CD4-positive, CD25-positive, alpha-beta regulatory T cell (primary cell): ENCODE results near the gene SBSN. TPM values are rescaled to one million over a fixed set of nuclear protein-coding genes. Genes with fewer than 3 reads are reported as not detected.
"Not testable (repeated sequence)": the region's sequence is repeated elsewhere in the genome, so short reads cannot be mapped to it uniquely, and the experiment has no call there.

Experiments used
- ATAC-seq, 2 donors: fragments of 150-1000 bp; cut with Tn5 transposase; one replicate each; pipeline ENCODE4 v1.10.0; 2021; ENCODE audit warnings: low read depth in 2 of 2, moderate number of reproducible peaks in 2 of 2, moderate library complexity in 1 of 2
- DNase-seq, 3 donors: peaks; one replicate each; pipeline versions ENCODE4 v3.0.0 to v3.0.0-alpha.2; 2012 to 2022; ENCODE audit warnings: mixed read lengths in 1 of 3
- H3K27ac ChIP-seq: one replicate; pipeline ENCODE4 v1.7.0; 2013; ENCODE audit warnings: mild to moderate bottlenecking, low read length; ENCODE audit not compliant: insufficient read depth, poor library complexity, severe bottlenecking
- H3K27me3 ChIP-seq: one replicate; pipeline ENCODE4 v1.7.0; 2013; ENCODE audit warnings: low read length; ENCODE audit not compliant: control insufficient read depth, insufficient read depth
- H3K36me3 ChIP-seq: one replicate; pipeline ENCODE4 v1.7.0; 2013; ENCODE audit warnings: mild to moderate bottlenecking, low read length, moderate library complexity; ENCODE audit not compliant: control insufficient read depth, insufficient read depth
- H3K4me1 ChIP-seq: 2 replicates; pipeline ENCODE4 v1.7.0; 2013; ENCODE audit warnings: mild to moderate bottlenecking, low read length; ENCODE audit not compliant: insufficient read depth, control insufficient read depth, poor library complexity, severe bottlenecking
- H3K4me3 ChIP-seq: one replicate; pipeline ENCODE4 v1.7.0; 2013; ENCODE audit warnings: low read depth, mild to moderate bottlenecking, low read length, moderate library complexity
- H3K9me3 ChIP-seq, 2 experiments: 1 replicate in 1 of 2; 2 replicates in 1 of 2; pipeline ENCODE4 v1.7.0; 2013; ENCODE audit warnings: low read length in 2 of 2, mild to moderate bottlenecking in 1 of 2, moderate library complexity in 1 of 2; ENCODE audit not compliant: control insufficient read depth in 2 of 2
- H3K27ac Mint-ChIP-seq, 3 donors: one replicate each; pipeline ENCODE4 v1.8.0; 2020 to 2022; ENCODE audit warnings: mild to moderate bottlenecking in 3 of 3, mixed read lengths in 3 of 3, moderate library complexity in 2 of 3
- H3K27me3 Mint-ChIP-seq: one replicate; pipeline ENCODE4 v1.8.0; 2022; ENCODE audit warnings: mild to moderate bottlenecking, mixed read lengths
- H3K36me3 Mint-ChIP-seq: one replicate; pipeline ENCODE4 v1.8.0; 2020; ENCODE audit warnings: mixed read lengths
- H3K4me1 Mint-ChIP-seq, 4 donors: one replicate each; pipeline ENCODE4 v1.8.0; 2020 to 2022; ENCODE audit warnings: mixed read lengths in 4 of 4, mild to moderate bottlenecking in 1 of 4
- H3K4me3 Mint-ChIP-seq, 4 donors: one replicate each; pipeline ENCODE4 v1.8.0; 2020 to 2022; ENCODE audit warnings: mild to moderate bottlenecking in 4 of 4, mixed read lengths in 4 of 4, moderate library complexity in 3 of 4
- H3K9me3 Mint-ChIP-seq, 7 donors: one replicate each; pipeline ENCODE4 v1.8.0; 2020 to 2022; ENCODE audit warnings: mixed read lengths in 7 of 7, mild to moderate bottlenecking in 3 of 7, moderate library complexity in 2 of 7
- polyA plus RNA-seq, 4 donors: library from polyadenylated mRNA; unstranded; fragments of 300-500 nt; fragmentation: Illumina TruSeq; gene quantifications; one replicate each; pipeline ENCODE4 v1.2.3, GENCODE V29; 2021
- total RNA-seq: library from RNA; stranded (reverse); gene quantifications from one replicate; pipeline ENCODE4 v1.2.3, GENCODE V29; 2022

The SBSN gene
- total and polyA plus RNA-seq, 5 donors from 2014 or later = not detected

GRCh38 chr19:35484252-35485036 is 43.7 kb downstream of the SBSN start:
- peak in 1 of 2 donors; percentile 25 for ATAC-seq
- DNase-seq = no peak
- Histone ChIP-seq H3K27ac (no peak overlapping the region), H3K4me1 (no peaks in the 10 kb centered on the region), H3K36me3 (no peaks in the 10 kb centered on the region), H3K9me3 (no peaks in the 10 kb centered on the region), H3K27me3 (no peaks in the 10 kb centered on the region), H3K4me3 (no peak overlapping the region)
- H3K27ac Mint-ChIP-seq = no peak overlapping the region
- H3K27me3 Mint-ChIP-seq = peaks cover 7% of the 10 kb centered on the region
- no peaks in the 10 kb centered on the region for H3K36me3 Mint-ChIP-seq
- H3K4me3 Mint-ChIP-seq = no peak overlapping the region
- peaks cover 0 to 4% (median under 1%) of the 10 kb centered on the region in 4 donors for H3K4me1 Mint-ChIP-seq
- H3K9me3 Mint-ChIP-seq = no peaks in the 10 kb centered on the region

DNA sequence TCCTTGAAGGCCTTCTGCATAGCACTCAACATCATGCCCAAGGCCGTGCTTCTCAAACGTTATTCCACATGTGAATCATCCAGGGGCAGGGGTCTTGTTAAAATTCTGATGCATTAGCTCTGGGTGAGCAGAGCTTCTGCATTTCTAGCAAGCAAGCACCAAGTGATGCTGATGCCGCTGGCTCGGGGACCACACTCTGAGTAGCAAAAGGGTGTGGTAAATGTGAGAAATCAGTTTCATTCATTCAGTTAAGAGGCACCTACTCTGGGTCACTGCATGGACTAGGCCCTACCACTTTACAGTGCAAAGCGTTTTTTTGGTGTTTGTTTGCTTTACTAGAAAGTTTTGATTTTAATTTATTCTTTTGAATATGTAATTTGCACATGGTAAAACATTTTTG is 45.0 kb downstream of the SBSN start:
- no peak overlapping the region for H3K4me3 Mint-ChIP-seq
- no peak for DNase-seq
- H3K4me1 Mint-ChIP-seq = peaks cover 0 to 4% (median under 1%) of the 10 kb centered on the region in 4 donors
- H3K36me3 Mint-ChIP-seq = no peaks in the 10 kb centered on the region
- Histone ChIP-seq H3K27ac (no peak overlapping the region), H3K9me3 (no peaks in the 10 kb centered on the region), H3K27me3 (no peaks in the 10 kb centered on the region), H3K36me3 (no peaks in the 10 kb centered on the region), H3K4me1 (no peaks in the 10 kb centered on the region), H3K4me3 (no peak overlapping the region)
- peaks cover 7% of the 10 kb centered on the region for H3K27me3 Mint-ChIP-seq
- no peak for ATAC-seq
- H3K27ac Mint-ChIP-seq = no peak overlapping the region
- H3K9me3 Mint-ChIP-seq = no peaks in the 10 kb centered on the region

DNA sequence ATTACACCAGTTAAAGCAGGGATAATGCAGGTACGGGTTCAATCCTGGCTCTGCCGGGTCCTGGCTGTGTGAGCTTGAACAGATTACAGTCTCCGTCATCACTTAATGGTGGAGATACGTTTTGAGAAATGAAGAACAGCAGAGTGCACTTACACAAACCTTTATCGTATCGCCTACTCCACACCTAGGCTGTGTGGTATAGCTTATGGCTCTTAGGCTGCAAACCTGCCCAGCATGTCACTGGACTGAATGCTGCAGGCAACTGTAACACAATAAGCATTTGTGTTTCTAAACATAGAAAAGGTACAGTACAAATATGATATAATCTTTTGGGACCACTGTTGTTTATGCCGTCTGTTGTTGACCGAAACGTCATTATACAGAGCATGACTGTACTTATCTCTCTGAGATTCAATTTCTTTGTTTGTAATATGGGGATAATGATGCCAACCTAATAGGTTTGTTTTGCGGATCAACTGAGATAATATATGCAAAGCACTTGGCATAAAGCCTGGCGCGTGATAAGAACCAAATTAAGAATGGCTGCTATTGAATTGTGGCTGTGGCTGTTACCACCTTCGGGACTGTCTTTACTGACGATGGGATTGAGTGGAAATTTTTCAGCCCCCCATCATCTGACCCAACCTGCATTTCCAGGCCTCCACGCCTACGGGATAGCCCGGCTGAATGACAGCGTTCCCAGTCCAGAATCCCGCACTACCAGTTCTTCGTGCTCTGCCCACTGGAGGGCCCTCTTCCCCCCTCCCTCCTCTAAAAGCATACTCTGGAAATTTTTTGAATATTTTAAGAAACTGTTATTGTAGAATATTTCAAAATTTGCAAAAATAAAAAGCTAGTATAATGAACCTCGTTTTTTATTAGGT is 49.1 kb downstream of the SBSN start:
- H3K4me1 Mint-ChIP-seq = peaks cover 0 to 4% (median under 1%) of the 10 kb centered on the region in 4 donors
- no peak for ATAC-seq
- H3K4me1 ChIP-seq = no peaks in the 10 kb centered on the region
- H3K4me3 ChIP-seq = no peak overlapping the region
- no peak for DNase-seq
- H3K9me3 ChIP-seq = no peaks in the 10 kb centered on the region
- no peak overlapping the region for H3K27ac Mint-ChIP-seq
- no peaks in the 10 kb centered on the region for H3K27me3 Mint-ChIP-seq
- no peaks in the 10 kb centered on the region for H3K36me3 Mint-ChIP-seq
- no peak overlapping the region for H3K4me3 Mint-ChIP-seq
- H3K27me3 ChIP-seq = no peaks in the 10 kb centered on the region
- H3K36me3 ChIP-seq = no peaks in the 10 kb centered on the region
- peaks cover 0 to 2% (median 0%) of the 10 kb centered on the region in 7 donors for H3K9me3 Mint-ChIP-seq
- H3K27ac ChIP-seq = no peak overlapping the region

DNA sequence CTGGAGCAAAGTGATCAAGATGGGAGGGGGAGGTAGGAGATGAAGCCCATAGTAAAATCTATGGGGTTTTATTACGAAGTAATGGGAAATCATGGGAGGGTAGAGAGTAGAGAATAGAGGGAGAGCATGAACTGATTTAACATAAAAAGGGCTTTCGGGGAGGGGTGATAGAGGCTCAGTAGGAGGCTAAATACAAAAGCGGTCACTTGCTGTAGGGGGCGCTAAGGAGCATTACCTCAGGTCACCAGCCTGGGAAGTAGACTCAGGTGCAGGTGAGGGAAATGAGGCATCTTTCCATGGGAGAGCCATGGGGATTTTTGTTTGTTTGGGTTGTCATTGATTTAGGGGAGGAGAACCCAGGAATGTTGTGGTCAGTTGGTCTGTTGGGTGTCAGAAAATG is 52.0 kb downstream of the SBSN start:
- DNase-seq (no peak), ATAC-seq (no peak)
- no peak overlapping the region for H3K27ac Mint-ChIP-seq
- H3K36me3 Mint-ChIP-seq = no peaks in the 10 kb centered on the region
- Histone ChIP-seq H3K9me3 (no peaks in the 10 kb centered on the region), H3K36me3 (no peaks in the 10 kb centered on the region), H3K27me3 (no peaks in the 10 kb centered on the region), H3K27ac (no peak overlapping the region), H3K4me3 (no peak overlapping the region), H3K4me1 (no peaks in the 10 kb centered on the region)
- peaks cover 0 to 2% (median 0%) of the 10 kb centered on the region in 7 donors for H3K9me3 Mint-ChIP-seq
- no peaks in the 10 kb centered on the region for H3K27me3 Mint-ChIP-seq
- no peak overlapping the region for H3K4me3 Mint-ChIP-seq
- peaks cover 0 to 1% (median 0%) of the 10 kb centered on the region in 4 donors for H3K4me1 Mint-ChIP-seq

DNA sequence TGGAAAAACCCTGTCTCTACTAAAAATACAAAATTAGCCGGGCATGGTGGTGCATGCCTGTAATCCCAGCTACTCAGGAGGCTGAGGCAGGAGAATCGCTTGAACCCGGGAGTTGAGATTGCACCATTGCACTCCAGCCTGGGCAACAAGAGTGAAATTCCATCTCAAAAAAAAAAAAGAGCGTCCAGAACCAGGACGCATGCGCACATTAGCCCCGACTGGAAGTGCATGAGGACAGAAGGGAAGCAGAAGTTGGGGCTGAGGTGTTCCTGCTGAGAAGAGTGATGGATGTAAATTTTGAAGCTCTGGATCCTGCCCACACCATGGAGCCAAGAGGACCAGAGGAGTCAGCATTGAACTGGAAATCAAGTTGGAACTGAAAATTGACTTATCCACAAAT is 53.5 kb downstream of the SBSN start:
- H3K27ac ChIP-seq, H3K27me3 ChIP-seq, H3K4me1 Mint-ChIP-seq, H3K4me1 ChIP-seq, H3K9me3 Mint-ChIP-seq, DNase-seq, ATAC-seq, H3K4me3 ChIP-seq, H3K27me3 Mint-ChIP-seq, H3K4me3 Mint-ChIP-seq, H3K36me3 Mint-ChIP-seq, H3K36me3 ChIP-seq, H3K9me3 ChIP-seq, H3K27ac Mint-ChIP-seq: not testable (repeated sequence)

DNA sequence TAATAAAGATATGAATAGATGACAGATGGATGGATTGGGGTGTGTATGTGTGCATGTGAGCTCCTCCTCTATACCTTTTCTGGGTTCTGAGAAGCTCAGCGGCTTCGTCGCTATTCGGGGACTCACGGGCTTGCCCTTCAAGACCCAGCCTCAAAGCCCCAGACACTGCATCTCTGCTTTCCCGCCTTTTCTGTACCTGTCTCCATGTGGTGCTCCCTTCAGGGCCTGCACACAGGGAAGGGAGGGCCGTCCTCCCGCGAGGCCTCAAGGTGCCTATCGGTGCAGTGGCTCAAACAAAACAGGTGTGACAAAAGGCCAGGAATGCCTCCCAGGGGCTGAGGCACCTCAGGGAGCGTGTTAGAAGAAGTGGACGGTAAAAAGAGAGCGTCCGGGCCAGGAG is 54.0 kb downstream of the SBSN start:
- DNase-seq (no peak), ATAC-seq (no peak)
- no peak overlapping the region for H3K27ac Mint-ChIP-seq
- Histone ChIP-seq H3K36me3 (no peaks in the 10 kb centered on the region), H3K27ac (no peak overlapping the region), H3K27me3 (no peaks in the 10 kb centered on the region), H3K9me3 (no peaks in the 10 kb centered on the region), H3K4me3 (no peak overlapping the region), H3K4me1 (no peaks in the 10 kb centered on the region)
- peaks cover 0 to 2% (median 0%) of the 10 kb centered on the region in 7 donors for H3K9me3 Mint-ChIP-seq
- no peaks in the 10 kb centered on the region for H3K36me3 Mint-ChIP-seq
- no peaks in the 10 kb centered on the region for H3K27me3 Mint-ChIP-seq
- H3K4me1 Mint-ChIP-seq = peaks cover 0 to 1% (median 0%) of the 10 kb centered on the region in 4 donors
- H3K4me3 Mint-ChIP-seq = no peak overlapping the region
